GM12891 (cell line): ENCODE results near the gene GHR.

Experiments
- POLR2A ChIP-seq: IDR thresholded peaks from 2 replicates; pipeline ENCODE4 v1.6.1; 2011; ENCODE audit warnings: low read depth, low read length, control low read depth
- POLR2AphosphoS5 ChIP-seq: IDR thresholded peaks from 2 replicates; pipeline ENCODE4 v1.6.1; 2011; ENCODE audit warnings: low read depth, low read length, control low read depth
- SPI1 ChIP-seq: IDR thresholded peaks from 2 replicates; pipeline ENCODE4 v1.6.1; 2011; ENCODE audit warnings: low read depth, low read length, control low read depth
- TAF1 ChIP-seq: IDR thresholded peaks from 2 replicates; pipeline ENCODE4 v1.6.1; 2011; ENCODE audit warnings: low read depth, low read length, control low read depth

- TF ChIP-seq TAF1 (no peak), POLR2A (no peak), POLR2AphosphoS5 (no peak), SPI1 (no peak)
Measured at GRCh38 chr5:42611437-42611836, 188.2 kb downstream of the GHR start.
